ENCODE results near the gene TCERG1.

TCERG1 gene

GRCh38 chr5:146457431-146457830 lies 10.3 kb downstream of the TCERG1 start:
- no peak for DNase-seq (ENCODE audit: low read depth, low spot score)

- no peak for DNase-seq (ENCODE audit: low read depth, low spot score)
Observed at GRCh38 chr5:146458894-146459293, 11.8 kb downstream of the TCERG1 start.

- no peak for DNase-seq (ENCODE audit: low read depth, low spot score)
Observed at GRCh38 chr5:146461319-146461718, 14.2 kb downstream of the TCERG1 start.

- DNase-seq (ENCODE audit: low read depth, low spot score) = no peak
Observed at GRCh38 chr5:146463446-146463845, 16.3 kb downstream of the TCERG1 start.

GRCh38 chr5:146466521-146467349 lies 19.6 kb downstream of the TCERG1 start:
- DNase-seq (ENCODE audit: low read depth, low spot score) = no peak

GRCh38 chr5:146467760-146468159 lies 20.6 kb downstream of the TCERG1 start:
- no peak for DNase-seq (ENCODE audit: low read depth, low spot score)

GRCh38 chr5:146474065-146474464 lies 26.9 kb downstream of the TCERG1 start:
- no peak for DNase-seq (ENCODE audit: low read depth, low spot score)

GRCh38 chr5:146475190-146475780 lies 28.2 kb downstream of the TCERG1 start:
- DNase-seq (ENCODE audit: low read depth, low spot score) = no peak

GRCh38 chr5:146475906-146476305 lies 28.8 kb downstream of the TCERG1 start:
- DNase-seq (ENCODE audit: low read depth, low spot score) = no peak

GRCh38 chr5:146482775-146483174 lies 35.6 kb downstream of the TCERG1 start:
- no peak for DNase-seq (ENCODE audit: low read depth, low spot score)

- no peak for DNase-seq (ENCODE audit: low read depth, low spot score)
Observed at GRCh38 chr5:146484714-146485391, 37.7 kb downstream of the TCERG1 start.

GRCh38 chr5:146490089-146490843 lies 43.1 kb downstream of the TCERG1 start:
- no peak for DNase-seq (ENCODE audit: low read depth, low spot score)

GRCh38 chr5:146494656-146495055 lies 47.5 kb downstream of the TCERG1 start:
- DNase-seq (ENCODE audit: low read depth, low spot score) = no peak

- DNase-seq (ENCODE audit: low read depth, low spot score) = no peak
Observed at GRCh38 chr5:146499680-146500079, 52.5 kb downstream of the TCERG1 start.

GRCh38 chr5:146507428-146507827 lies 60.3 kb downstream of the TCERG1 start:
- no peak for DNase-seq (ENCODE audit: low read depth, low spot score)

- DNase-seq (ENCODE audit: low read depth, low spot score) = no peak
Observed at GRCh38 chr5:146510559-146511125, 63.5 kb downstream of the TCERG1 start.

GRCh38 chr5:146513462-146513861 lies 66.3 kb downstream of the TCERG1 start:
- DNase-seq (ENCODE audit: low read depth, low spot score) = no peak

- no peak for DNase-seq (ENCODE audit: low read depth, low spot score)
Observed at GRCh38 chr5:146514575-146514974, 67.4 kb downstream of the TCERG1 start.

- DNase-seq (ENCODE audit: low read depth, low spot score) = no peak
Observed at GRCh38 chr5:146515473-146516150, 68.5 kb downstream of the TCERG1 start.

- DNase-seq (ENCODE audit: low read depth, low spot score) = no peak
Observed at GRCh38 chr5:146516151-146516475, 69.0 kb downstream of the TCERG1 start, which contains the start of gene GPR151. Gene GPR151 (minus strand): TSS chr5:146516190. CDS start chr5:146516113, 77 bp downstream.

- no peak for DNase-seq (ENCODE audit: low read depth, low spot score)
Observed at GRCh38 chr5:146519554-146519953, 72.4 kb downstream of the TCERG1 start.

Measured in activated naive CD8-positive, alpha-beta T cell treated with anti-CD3 and anti-CD28 coated beads, Interleukin-2, amount 50 U/mL, for 16 hours (primary cell).